ENCODE data around the gene CUL3.

DNA sequence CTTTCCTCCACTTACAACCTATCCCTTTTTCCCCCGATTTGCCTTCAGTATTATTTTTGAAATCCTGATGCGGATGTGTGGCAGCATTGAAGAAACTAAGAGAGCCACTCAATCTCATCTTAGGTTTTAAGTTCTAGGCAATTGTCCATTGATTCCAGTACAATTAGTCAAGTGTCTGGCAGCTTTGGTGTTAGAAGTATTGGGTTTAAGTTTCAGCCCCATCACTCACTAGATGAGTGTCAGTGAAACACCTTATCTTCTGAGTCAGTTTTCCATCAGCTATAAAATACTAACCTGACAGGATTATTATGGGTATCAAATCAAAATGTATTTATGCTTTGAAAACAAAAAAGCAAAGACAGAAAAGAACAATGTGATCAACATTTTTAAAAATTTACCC, 16.8 kb upstream of the CUL3 start:
- TF ChIP-seq, protein P1, sequence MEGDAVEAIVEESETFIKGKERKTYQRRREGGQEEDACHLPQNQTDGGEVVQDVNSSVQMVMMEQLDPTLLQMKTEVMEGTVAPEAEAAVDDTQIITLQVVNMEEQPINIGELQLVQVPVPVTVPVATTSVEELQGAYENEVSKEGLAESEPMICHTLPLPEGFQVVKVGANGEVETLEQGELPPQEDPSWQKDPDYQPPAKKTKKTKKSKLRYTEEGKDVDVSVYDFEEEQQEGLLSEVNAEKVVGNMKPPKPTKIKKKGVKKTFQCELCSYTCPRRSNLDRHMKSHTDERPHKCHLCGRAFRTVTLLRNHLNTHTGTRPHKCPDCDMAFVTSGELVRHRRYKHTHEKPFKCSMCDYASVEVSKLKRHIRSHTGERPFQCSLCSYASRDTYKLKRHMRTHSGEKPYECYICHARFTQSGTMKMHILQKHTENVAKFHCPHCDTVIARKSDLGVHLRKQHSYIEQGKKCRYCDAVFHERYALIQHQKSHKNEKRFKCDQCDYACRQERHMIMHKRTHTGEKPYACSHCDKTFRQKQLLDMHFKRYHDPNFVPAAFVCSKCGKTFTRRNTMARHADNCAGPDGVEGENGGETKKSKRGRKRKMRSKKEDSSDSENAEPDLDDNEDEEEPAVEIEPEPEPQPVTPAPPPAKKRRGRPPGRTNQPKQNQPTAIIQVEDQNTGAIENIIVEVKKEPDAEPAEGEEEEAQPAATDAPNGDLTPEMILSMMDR (IDR thresholded peaks at IDR 0.05; ENCODE audit: insufficient read depth, low read length) = no peak
- TF ChIP-seq POLR2AphosphoS5 (IDR thresholded peaks at IDR 0.05; ENCODE audit: low read depth) (no peak), REST (IDR thresholded peaks at IDR 0.05; ENCODE audit: insufficient replicate concordance, low read depth) (no peak), SPI1 (IDR thresholded peaks at IDR 0.05; ENCODE audit: borderline replicate concordance, low read depth) (no peak)
